ENCODE measurements around the gene SEPTIN11.

SEPTIN11 gene

GRCh38 chr4:76949276-76950051 is at the start of gene SEPTIN11:
Gene SEPTIN11, plus strand, starts transcription at chr4:76949752. Its CDS starts 152 bp downstream, at chr4:76949904.
- peak; percentile 96 for DNase-seq (ENCODE audit: low spot score)
- in situ Hi-C loops (cut with MboI; ENCODE audit: low sequenced_read_pairs, unreplicated experiment), result no loop called here
- no peak for TF ChIP-seq CTCF (IDR thresholded peaks at IDR 0.05; ENCODE audit: borderline replicate concordance, control extremely low read depth, extremely low read depth, insufficient read depth, missing control alignments)

GRCh38 chr4:76902233-76902890 is 47.2 kb upstream of the SEPTIN11 start:
- no peak for TF ChIP-seq CTCF (IDR thresholded peaks at IDR 0.05; ENCODE audit: borderline replicate concordance, control extremely low read depth, extremely low read depth, insufficient read depth, missing control alignments)
- in situ Hi-C loops (cut with MboI; ENCODE audit: low sequenced_read_pairs, unreplicated experiment), result no loop called here

GRCh38 chr4:76904646-76905190 is 44.8 kb upstream of the SEPTIN11 start:
- no peak for DNase-seq (ENCODE audit: low spot score)
- in situ Hi-C loops (cut with MboI; ENCODE audit: low sequenced_read_pairs, unreplicated experiment), result no loop called here

More at GRCh38 chr4:76902233-76902890, 47.2 kb upstream of the SEPTIN11 start:
- DNase-seq (ENCODE audit: low spot score), result no peak

GRCh38 chr4:76905521-76905920 is 44.0 kb upstream of the SEPTIN11 start:
- no peak for DNase-seq (ENCODE audit: low spot score)
- TF ChIP-seq CTCF (IDR thresholded peaks at IDR 0.05; ENCODE audit: borderline replicate concordance, control extremely low read depth, extremely low read depth, insufficient read depth, missing control alignments), result no peak
- in situ Hi-C loops (cut with MboI; ENCODE audit: low sequenced_read_pairs, unreplicated experiment), result no loop called here

More at GRCh38 chr4:76904646-76905190, 44.8 kb upstream of the SEPTIN11 start:
- TF ChIP-seq CTCF (IDR thresholded peaks at IDR 0.05; ENCODE audit: borderline replicate concordance, control extremely low read depth, extremely low read depth, insufficient read depth, missing control alignments), result no peak

- no peak for TF ChIP-seq CTCF (IDR thresholded peaks at IDR 0.05; ENCODE audit: borderline replicate concordance, control extremely low read depth, extremely low read depth, insufficient read depth, missing control alignments)
- DNase-seq (ENCODE audit: low spot score), result no peak
Observed at GRCh38 chr4:76909711-76910110, 39.8 kb upstream of the SEPTIN11 start.

GRCh38 chr4:76920715-76921114 is 28.8 kb upstream of the SEPTIN11 start:
- in situ Hi-C loops (cut with MboI; ENCODE audit: low sequenced_read_pairs, unreplicated experiment), result no loop called here
- no peak for DNase-seq (ENCODE audit: low spot score)
- TF ChIP-seq CTCF (IDR thresholded peaks at IDR 0.05; ENCODE audit: borderline replicate concordance, control extremely low read depth, extremely low read depth, insufficient read depth, missing control alignments), result no peak

More at GRCh38 chr4:76909711-76910110, 39.8 kb upstream of the SEPTIN11 start:
- in situ Hi-C loops (cut with MboI; ENCODE audit: low sequenced_read_pairs, unreplicated experiment), result no loop called here

All from GM13976 (cell line).